ENCODE measurements around the gene PLRG1.

The PLRG1 gene

DNA sequence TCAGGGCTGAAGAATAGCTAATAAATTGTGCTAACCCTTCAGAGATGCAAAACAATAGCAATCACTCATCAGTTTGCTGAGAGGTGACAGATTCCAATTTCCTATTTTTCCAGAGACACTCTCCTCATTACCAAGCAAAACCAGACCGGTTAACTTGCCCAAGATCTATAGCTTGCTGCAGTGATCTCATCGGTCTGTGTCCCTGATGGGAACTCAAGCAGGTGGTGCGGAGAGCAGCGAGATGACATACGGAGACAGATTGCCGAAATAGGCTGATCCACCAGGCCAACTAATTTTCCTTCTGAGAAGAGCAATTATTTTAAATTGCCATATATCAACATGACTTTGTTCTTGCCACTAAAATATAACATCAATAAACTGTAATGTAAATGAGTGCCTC is 48.1 kb downstream of the PLRG1 start:
- no peaks in the 10 kb centered on the region for H3K9me3 ChIP-seq (ENCODE audit: control insufficient read depth, low read length)
- H3K36me3 ChIP-seq (ENCODE audit: control insufficient read depth, insufficient read depth, low read length) = no peaks in the 10 kb centered on the region
- no peak for DNase-seq
- H3K4me1 ChIP-seq (ENCODE audit: control insufficient read depth, insufficient read depth, low read length, poor library complexity, severe bottlenecking) = no peaks in the 10 kb centered on the region
- H3K27ac ChIP-seq (ENCODE audit: insufficient read depth, low read length, poor library complexity, severe bottlenecking) = no peak overlapping the region
- no peaks in the 10 kb centered on the region for H3K27me3 ChIP-seq (replicated peaks; ENCODE audit: control insufficient read depth, insufficient read depth, low read length, poor library complexity, severe bottlenecking)
- no peak overlapping the region for H3K4me3 ChIP-seq (ENCODE audit: insufficient read depth, low read depth, low read length, poor library complexity, severe bottlenecking)

- Histone ChIP-seq H3K4me3 (ENCODE audit: insufficient read depth, low read depth, low read length, poor library complexity, severe bottlenecking) (no peak overlapping the region), H3K9me3 (ENCODE audit: control insufficient read depth, low read length) (no peaks in the 10 kb centered on the region), H3K27ac (ENCODE audit: insufficient read depth, low read length, poor library complexity, severe bottlenecking) (no peak overlapping the region), H3K27me3 (replicated peaks; ENCODE audit: control insufficient read depth, insufficient read depth, low read length, poor library complexity, severe bottlenecking) (no peaks in the 10 kb centered on the region), H3K36me3 (ENCODE audit: control insufficient read depth, insufficient read depth, low read length) (no peaks in the 10 kb centered on the region), H3K4me1 (ENCODE audit: control insufficient read depth, insufficient read depth, low read length, poor library complexity, severe bottlenecking) (no peaks in the 10 kb centered on the region)
- DNase-seq = no peak
Observed at GRCh38 chr4:154497889-154498288, 52.3 kb downstream of the PLRG1 start.

GRCh38 chr4:154495867-154496266 is 54.3 kb downstream of the PLRG1 start:
- Histone ChIP-seq H3K27ac (ENCODE audit: insufficient read depth, low read length, poor library complexity, severe bottlenecking) (no peak overlapping the region), H3K4me1 (ENCODE audit: control insufficient read depth, insufficient read depth, low read length, poor library complexity, severe bottlenecking) (no peaks in the 10 kb centered on the region), H3K27me3 (replicated peaks; ENCODE audit: control insufficient read depth, insufficient read depth, low read length, poor library complexity, severe bottlenecking) (peaks cover under 1% of the 10 kb centered on the region), H3K4me3 (ENCODE audit: insufficient read depth, low read depth, low read length, poor library complexity, severe bottlenecking) (no peak overlapping the region), H3K9me3 (ENCODE audit: control insufficient read depth, low read length) (no peaks in the 10 kb centered on the region), H3K36me3 (ENCODE audit: control insufficient read depth, insufficient read depth, low read length) (no peaks in the 10 kb centered on the region)
- DNase-seq = no peak

- H3K4me1 ChIP-seq (ENCODE audit: control insufficient read depth, insufficient read depth, low read length, poor library complexity, severe bottlenecking) = no peaks in the 10 kb centered on the region
- H3K27me3 ChIP-seq (replicated peaks; ENCODE audit: control insufficient read depth, insufficient read depth, low read length, poor library complexity, severe bottlenecking) = peaks cover 12% of the 10 kb centered on the region
- peak overlapping the region; percentile 10 for H3K4me3 ChIP-seq (ENCODE audit: insufficient read depth, low read depth, low read length, poor library complexity, severe bottlenecking)
- H3K9me3 ChIP-seq (ENCODE audit: control insufficient read depth, low read length) = no peaks in the 10 kb centered on the region
- H3K27ac ChIP-seq (ENCODE audit: insufficient read depth, low read length, poor library complexity, severe bottlenecking) = no peak overlapping the region
- no peak for DNase-seq
- H3K36me3 ChIP-seq (ENCODE audit: control insufficient read depth, insufficient read depth, low read length) = no peaks in the 10 kb centered on the region
Observed at GRCh38 chr4:154492288-154492687, 57.9 kb downstream of the PLRG1 start.

DNA sequence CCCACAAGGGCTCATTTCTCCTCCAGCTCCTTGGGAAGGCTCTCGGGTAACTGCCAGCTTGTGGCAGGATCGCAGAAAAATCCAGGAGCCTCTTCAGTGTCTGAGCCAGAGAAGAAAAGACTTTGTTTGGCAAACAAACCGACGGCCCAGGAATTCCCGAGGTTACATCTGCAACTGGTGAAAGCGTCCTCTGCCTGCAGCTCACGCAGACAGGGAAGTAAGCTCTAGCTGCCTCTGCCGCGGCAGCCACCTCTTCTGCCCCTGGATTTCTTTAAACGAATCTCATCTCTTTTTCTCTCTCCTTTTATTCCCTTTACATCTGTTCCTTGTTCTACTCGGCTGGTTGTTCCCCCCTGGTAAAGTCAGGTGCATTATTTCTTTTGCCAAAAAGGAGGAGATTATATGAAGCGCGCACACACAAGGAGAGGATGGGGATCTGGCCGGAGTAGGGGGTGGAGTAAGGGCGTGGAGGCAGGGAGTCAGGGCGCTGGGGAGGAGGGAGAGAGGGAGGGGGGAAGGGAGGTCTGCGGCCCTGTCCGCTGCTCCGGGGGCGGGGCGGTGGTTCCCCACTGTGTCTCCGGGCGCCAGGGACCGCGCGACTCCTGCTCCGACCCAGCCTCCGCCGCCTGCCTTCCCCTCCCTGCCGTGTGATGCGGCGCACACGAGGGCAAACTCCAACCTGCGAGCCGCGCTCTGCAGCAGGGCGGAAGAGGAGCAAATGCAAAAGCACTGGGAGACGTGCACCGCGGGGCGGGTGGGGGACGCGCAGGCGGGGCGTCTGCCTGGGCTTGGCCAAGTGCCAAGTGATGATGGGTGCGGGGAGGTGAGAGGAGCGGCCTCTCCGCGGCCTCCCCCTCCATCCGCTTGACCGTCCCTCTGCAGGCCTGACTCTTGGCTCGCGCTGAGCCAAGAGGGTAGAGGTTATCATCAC is 58.6 kb downstream of the PLRG1 start, which contains the start of gene DCHS2:
Gene DCHS2 (minus strand): TSS at position 459 of the 931 bp plus-strand sequence. CDS start 444 bp downstream, at position 15.
- Histone ChIP-seq H3K27me3 (replicated peaks; ENCODE audit: control insufficient read depth, insufficient read depth, low read length, poor library complexity, severe bottlenecking) (peaks cover 12% of the 10 kb centered on the region), H3K27ac (ENCODE audit: insufficient read depth, low read length, poor library complexity, severe bottlenecking) (no peak within 1 kb of the TSS), H3K4me1 (ENCODE audit: control insufficient read depth, insufficient read depth, low read length, poor library complexity, severe bottlenecking) (no peaks in the 10 kb centered on the region), H3K9me3 (ENCODE audit: control insufficient read depth, low read length) (no peaks in the 10 kb centered on the region), H3K4me3 (ENCODE audit: insufficient read depth, low read depth, low read length, poor library complexity, severe bottlenecking) (peak within 1 kb of the TSS; percentile 10), H3K36me3 (ENCODE audit: control insufficient read depth, insufficient read depth, low read length) (no peaks in the 10 kb centered on the region)
- no peak for DNase-seq

DNA sequence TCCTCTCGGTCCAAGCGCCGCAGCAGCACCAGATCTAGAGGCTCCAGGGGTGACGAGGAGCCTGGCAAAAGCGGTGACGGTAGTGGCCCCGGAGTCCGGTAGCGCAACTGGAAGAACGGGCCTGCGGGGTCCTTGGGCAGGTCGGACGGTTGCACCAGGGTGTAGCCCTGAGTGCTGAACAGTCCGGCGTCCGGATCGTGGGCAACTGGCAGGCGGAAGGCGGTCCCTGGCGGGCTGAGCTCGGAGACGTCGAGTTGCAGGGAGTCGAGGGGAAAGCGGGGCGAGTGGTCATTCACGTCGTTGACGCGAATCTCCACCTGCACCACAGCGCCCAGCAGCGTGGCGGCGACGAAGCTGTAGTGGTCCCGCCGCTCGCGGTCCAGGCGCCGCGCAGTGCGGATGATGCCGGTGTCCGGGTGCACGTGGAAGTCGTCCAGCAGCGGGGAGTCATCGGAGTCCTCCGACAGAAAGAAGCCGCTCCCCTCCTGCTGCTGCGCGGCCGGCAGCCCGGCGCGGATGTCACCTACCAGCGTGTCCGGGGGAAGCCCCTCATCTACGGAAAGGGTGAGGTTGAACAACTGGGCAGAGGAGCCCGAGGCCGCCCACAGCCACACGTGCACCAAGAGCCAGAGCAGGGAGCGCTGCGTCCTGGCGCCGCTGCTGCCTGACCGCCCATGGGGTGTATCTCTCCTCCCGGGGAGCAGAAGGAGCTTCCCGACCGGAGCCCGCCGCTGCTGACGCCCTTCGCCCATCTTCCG is 59.4 kb downstream of the PLRG1 start:
- no peak overlapping the region for H3K27ac ChIP-seq (ENCODE audit: insufficient read depth, low read length, poor library complexity, severe bottlenecking)
- peaks cover 12% of the 10 kb centered on the region for H3K27me3 ChIP-seq (replicated peaks; ENCODE audit: control insufficient read depth, insufficient read depth, low read length, poor library complexity, severe bottlenecking)
- H3K4me3 ChIP-seq (ENCODE audit: insufficient read depth, low read depth, low read length, poor library complexity, severe bottlenecking) = peak overlapping the region; percentile 10
- no peak for DNase-seq
- H3K4me1 ChIP-seq (ENCODE audit: control insufficient read depth, insufficient read depth, low read length, poor library complexity, severe bottlenecking) = no peaks in the 10 kb centered on the region
- H3K9me3 ChIP-seq (ENCODE audit: control insufficient read depth, low read length) = no peaks in the 10 kb centered on the region
- H3K36me3 ChIP-seq (ENCODE audit: control insufficient read depth, insufficient read depth, low read length) = no peaks in the 10 kb centered on the region

- no peak for DNase-seq
- Histone ChIP-seq H3K27me3 (replicated peaks; ENCODE audit: control insufficient read depth, insufficient read depth, low read length, poor library complexity, severe bottlenecking) (peaks cover 12% of the 10 kb centered on the region), H3K27ac (ENCODE audit: insufficient read depth, low read length, poor library complexity, severe bottlenecking) (no peak overlapping the region), H3K9me3 (ENCODE audit: control insufficient read depth, low read length) (no peaks in the 10 kb centered on the region), H3K4me3 (ENCODE audit: insufficient read depth, low read depth, low read length, poor library complexity, severe bottlenecking) (no peak overlapping the region), H3K4me1 (ENCODE audit: control insufficient read depth, insufficient read depth, low read length, poor library complexity, severe bottlenecking) (no peaks in the 10 kb centered on the region), H3K36me3 (ENCODE audit: control insufficient read depth, insufficient read depth, low read length) (no peaks in the 10 kb centered on the region)
Observed at GRCh38 chr4:154490234-154490582, 60.0 kb downstream of the PLRG1 start.

DNA sequence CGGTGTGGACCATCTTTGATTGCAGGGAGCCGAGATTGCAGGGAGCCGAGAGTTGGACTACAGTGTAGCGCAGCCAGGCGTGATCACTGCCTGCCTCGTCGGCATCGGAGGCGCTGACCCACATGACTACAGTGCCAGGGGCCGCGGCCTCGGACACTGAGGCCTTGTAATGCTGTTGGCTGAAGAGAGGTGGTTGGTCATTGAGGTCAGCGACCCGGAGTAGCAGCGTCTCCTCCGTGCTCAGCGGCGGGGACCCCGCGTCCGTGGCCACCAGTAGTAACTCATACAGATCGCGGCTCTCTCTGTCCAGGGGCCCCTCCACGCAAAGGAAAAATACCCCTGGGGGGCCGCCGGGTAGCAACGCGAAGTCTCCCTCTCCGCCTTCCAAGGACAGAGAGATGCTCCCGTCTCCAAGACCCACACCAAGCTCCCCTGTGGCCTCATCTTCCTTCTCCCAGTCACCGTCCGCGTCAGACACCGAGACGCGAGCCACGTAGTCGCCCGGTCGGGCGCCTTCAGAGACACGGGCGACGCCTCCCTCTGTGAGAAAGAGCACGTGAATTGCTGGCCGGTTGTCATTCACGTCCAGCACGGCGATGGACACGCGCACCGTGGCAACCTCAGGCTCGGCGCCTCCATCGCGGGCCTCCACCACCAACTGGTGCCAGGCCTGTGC is 60.5 kb downstream of the PLRG1 start:
- Histone ChIP-seq H3K4me3 (ENCODE audit: insufficient read depth, low read depth, low read length, poor library complexity, severe bottlenecking) (no peak overlapping the region), H3K9me3 (ENCODE audit: control insufficient read depth, low read length) (no peaks in the 10 kb centered on the region), H3K4me1 (ENCODE audit: control insufficient read depth, insufficient read depth, low read length, poor library complexity, severe bottlenecking) (no peaks in the 10 kb centered on the region), H3K27ac (ENCODE audit: insufficient read depth, low read length, poor library complexity, severe bottlenecking) (no peak overlapping the region), H3K36me3 (ENCODE audit: control insufficient read depth, insufficient read depth, low read length) (no peaks in the 10 kb centered on the region), H3K27me3 (replicated peaks; ENCODE audit: control insufficient read depth, insufficient read depth, low read length, poor library complexity, severe bottlenecking) (peaks cover 12% of the 10 kb centered on the region)
- DNase-seq = no peak

DNA sequence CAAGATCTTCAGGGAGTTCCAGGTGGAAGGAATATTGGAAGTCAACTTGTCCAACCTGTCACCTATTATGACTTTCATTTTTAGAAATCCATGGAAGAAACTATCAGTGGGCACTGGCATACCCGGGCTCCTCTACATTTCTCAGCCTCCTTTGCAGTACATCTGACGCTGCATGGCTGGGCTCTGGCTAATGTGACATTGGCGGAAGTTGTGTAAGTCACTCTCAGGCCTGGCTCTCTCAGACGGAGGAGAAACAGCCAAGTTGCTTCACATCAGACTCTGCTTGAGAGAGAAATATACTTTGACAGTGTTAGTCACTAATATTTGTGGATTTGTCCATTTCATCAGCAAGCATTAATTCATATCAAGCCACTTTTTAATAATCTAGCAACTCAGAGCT is 63.1 kb downstream of the PLRG1 start:
- no peak overlapping the region for H3K4me3 ChIP-seq (ENCODE audit: insufficient read depth, low read depth, low read length, poor library complexity, severe bottlenecking)
- H3K27me3 ChIP-seq (replicated peaks; ENCODE audit: control insufficient read depth, insufficient read depth, low read length, poor library complexity, severe bottlenecking) = peaks cover 12% of the 10 kb centered on the region
- no peaks in the 10 kb centered on the region for H3K9me3 ChIP-seq (ENCODE audit: control insufficient read depth, low read length)
- H3K4me1 ChIP-seq (ENCODE audit: control insufficient read depth, insufficient read depth, low read length, poor library complexity, severe bottlenecking) = no peaks in the 10 kb centered on the region
- no peak for DNase-seq
- H3K27ac ChIP-seq (ENCODE audit: insufficient read depth, low read length, poor library complexity, severe bottlenecking) = no peak overlapping the region
- no peaks in the 10 kb centered on the region for H3K36me3 ChIP-seq (ENCODE audit: control insufficient read depth, insufficient read depth, low read length)

Data from effector memory CD4-positive, alpha-beta T cell (primary cell).